Ovary (tissue), 9 donors: ENCODE measurements around the gene PPM1F. TPM values are rescaled to one million over a fixed set of nuclear protein-coding genes. Genes with fewer than 3 reads are reported as not detected.

Experiments used
- DNase-seq, 5 donors: peaks; one replicate each; pipeline ENCODE4 v3.0.0-alpha.2; 2019 to 2020
- H3K27ac ChIP-seq, 2 donors: fragments of 200-600 bp; one replicate each; pipeline versions ENCODE4 v1.5.1 to v1.8.0; 2019 to 2022
- H3K27me3 ChIP-seq: fragments of 200-600 bp; one replicate; pipeline ENCODE4 v1.8.0; 2022
- H3K36me3 ChIP-seq: fragments of 200-600 bp; sonication (generic); one replicate; pipeline ENCODE4 v1.5.1; 2019
- H3K4me1 ChIP-seq: one replicate; pipeline ENCODE4 v1.8.1; 2013; ENCODE audit warnings: mild to moderate bottlenecking, moderate library complexity; ENCODE audit not compliant: insufficient read depth
- H3K4me3 ChIP-seq: fragments of 200-600 bp; sonication (generic); one replicate; pipeline ENCODE4 v1.5.1; 2017
- H3K9me3 ChIP-seq, 2 donors: fragments of 200-600 bp in 1 of 2; sonication (generic) in 1 of 2; one replicate each; pipeline versions ENCODE4 v1.5.1 to v1.8.1; 2013 to 2019; ENCODE audit warnings: mild to moderate bottlenecking in 1 of 2, moderate library complexity in 1 of 2
- CTCF ChIP-seq, 3 donors: fragments of 450-650 bp in 2 of 3; fragments of 200-600 bp in 1 of 3; IDR thresholded peaks; one replicate each; pipeline versions ENCODE4 v1.5.1 to v1.8.0; 2016 to 2022; ENCODE audit warnings: antibody characterized with exemption in 3 of 3, mild to moderate bottlenecking in 1 of 3
- EP300 ChIP-seq: sonication (generic); formaldehyde crosslinking; IDR thresholded peaks from one replicate; pipeline ENCODE4 v1.6.1; 2017; ENCODE audit warnings: antibody characterized with exemption
- POLR2A ChIP-seq: fragments of 450-650 bp; IDR thresholded peaks from one replicate; pipeline ENCODE4 v1.6.1; 2017; ENCODE audit warnings: antibody characterized with exemption, mild to moderate bottlenecking, moderate library complexity
- WGBS, 3 donors: extraction: QIAGEN DNeasy Blood & Tissue Kit in 1 of 3; methylation state at CpG; one replicate each; pipeline versions ENCODE4 v1.1.5 to v1.1.7; 2013 to 2017; 5-methylcytosine and 5-hydroxymethylcytosine counted together
- intact Hi-C, 4 donors: fragments of 100-400 bp; cut with DNase I; formaldehyde crosslinking; loops; one replicate each; pipeline versions ENCODE4 v1.11.0 to v1.15.1; 2022 to 2023
- polyA plus RNA-seq, 2 donors: library from polyadenylated mRNA; stranded (reverse); fragments of 200-250 nt in 1 of 2; fragments of 350-450 nt in 1 of 2; fragmentation: Illumina TruSeq in 1 of 2; extraction: RNeasy Lipid Tissue Mini Kit (QIAGEN cat#74804) in 1 of 2; gene quantifications; one replicate each; pipeline ENCODE4 v1.2.3, GENCODE V29; 2013 to 2014
- total RNA-seq, 7 donors: library from RNA; depleted of rRNA in 2 of 7; stranded (reverse); fragments of >200 nt in 2 of 7; fragmentation: NEBNext Ultra II Directional in 3 of 7; extraction: Animal tissue kit (Norgen Biotek cat#: 25700) in 3 of 7; gene quantifications; one replicate each; pipeline versions ENCODE4 v1.1.0 to v1.2.4, GENCODE V29; 2016 to 2023
- donor health status: DM: no; HTN: no; CAD: no; lungs with moderate emphysema.
- donor health status: DM: no; HTN: no; CAD: no.
- donor health status: Bipolar disorder and iron deficiency.
- donor health status: DM: yes; HTN: yes; CAD: no.
- donor health status: DM: no; HTN: no; CAD: no.
- donor health status: DM: yes; HTN: yes; CAD: no.

Gene PPM1F
- total and polyA plus RNA-seq, 9 donors = 9.8 to 33.0 (median 22.0) TPM

- DNase-seq = no peak
- H3K4me1 ChIP-seq = peaks cover 5% of the 10 kb centered on the region
- intact Hi-C loops = no loop called here
- H3K36me3 ChIP-seq = no peaks in the 10 kb centered on the region
- no peak for TF ChIP-seq POLR2A
- no peak for TF ChIP-seq CTCF (IDR thresholded peaks at IDR 0.05)
- TF ChIP-seq EP300 = no peak
- WGBS, 3 donors = 94 to 97% (median 96%) methylated on average over 21 of the region's 21 CpGs
- no peaks in the 10 kb centered on the region for H3K9me3 ChIP-seq
- H3K4me3 ChIP-seq = no peak overlapping the region
- H3K27me3 ChIP-seq = no peaks in the 10 kb centered on the region
- H3K27ac ChIP-seq = no peak overlapping the region
These were observed 29.5 kb downstream of the PPM1F start for GRCh38 chr22:21923163-21923561.

GRCh38 chr22:21922370-21923162 lies 30.1 kb downstream of the PPM1F start:
- H3K4me3 ChIP-seq = no peak overlapping the region
- 80 to 88% (median 85%) methylated on average over 20 of the region's 20 CpGs for WGBS, 3 donors
- peak in 1 of 5 donors; percentile 20 for DNase-seq
- H3K9me3 ChIP-seq = no peaks in the 10 kb centered on the region
- intact Hi-C loops = no loop called here
- no peaks in the 10 kb centered on the region for H3K36me3 ChIP-seq
- no peaks in the 10 kb centered on the region for H3K27me3 ChIP-seq
- peaks cover 9% of the 10 kb centered on the region for H3K4me1 ChIP-seq
- no peak for TF ChIP-seq CTCF (IDR thresholded peaks at IDR 0.05)
- no peak overlapping the region for H3K27ac ChIP-seq

GRCh38 chr22:21921729-21922128 lies 30.9 kb downstream of the PPM1F start:
- Histone ChIP-seq H3K9me3 (no peaks in the 10 kb centered on the region), H3K4me1 (peaks cover 13% of the 10 kb centered on the region), H3K27ac (no peak overlapping the region), H3K27me3 (no peaks in the 10 kb centered on the region), H3K4me3 (no peak overlapping the region), H3K36me3 (no peaks in the 10 kb centered on the region)
- peak in 3 of 5 donors; percentile 41 to 71 (median 58) for DNase-seq
- 25 to 35% (median 31%) methylated on average over 8 of the region's 8 CpGs for WGBS, 3 donors
- intact Hi-C loops = no loop called here
- TF ChIP-seq POLR2A = no peak
- TF ChIP-seq CTCF (IDR thresholded peaks at IDR 0.05) = no peak
- no peak for TF ChIP-seq EP300

GRCh38 chr22:21921184-21921721 lies 31.4 kb downstream of the PPM1F start:
- intact Hi-C loops = no loop called here
- no peak overlapping the region for H3K27ac ChIP-seq
- no peaks in the 10 kb centered on the region for H3K9me3 ChIP-seq
- TF ChIP-seq CTCF (IDR thresholded peaks at IDR 0.05) (no peak), POLR2A (no peak), EP300 (no peak)
- no peaks in the 10 kb centered on the region for H3K36me3 ChIP-seq
- WGBS, 3 donors = 64 to 72% (median 70%) methylated on average over 13 of the region's 13 CpGs
- H3K27me3 ChIP-seq = no peaks in the 10 kb centered on the region
- no peak for DNase-seq
- H3K4me3 ChIP-seq = no peak overlapping the region
- peaks cover 13% of the 10 kb centered on the region for H3K4me1 ChIP-seq
